Liver (tissue), 3 donors: Measurements from ENCODE around the gene PIEZO2.

Experiments
- CTCF ChIP-seq: fragments of 150-350 bp; IDR thresholded peaks from 2 replicates; pipeline ENCODE4 v1.5.1; 2017; ENCODE audit warnings: improper control_type of control experiment, low read depth, low read length; ENCODE audit not compliant: missing input control
- EGR1 ChIP-seq, 2 donors: IDR thresholded peaks; 2 replicates each; pipeline ENCODE4 v1.6.1; 2016 to 2018; ENCODE audit warnings: antibody characterized with exemption in 2 of 2, low read depth in 2 of 2
- HNF4G ChIP-seq: IDR thresholded peaks from 2 replicates; pipeline ENCODE4 v1.6.1; 2016; ENCODE audit warnings: antibody characterized with exemption
- RAD21 ChIP-seq, 2 donors: IDR thresholded peaks; 2 replicates each; pipeline ENCODE4 v1.6.1; 2016; ENCODE audit warnings: antibody characterized with exemption in 2 of 2, mild to moderate bottlenecking in 2 of 2
- REST ChIP-seq: IDR thresholded peaks from 2 replicates; pipeline ENCODE4 v1.6.1; 2016; ENCODE audit warnings: antibody characterized with exemption, mild to moderate bottlenecking
- TAF1 ChIP-seq: conservative IDR thresholded peaks from 2 replicates; pipeline ENCODE4 v1.6.1; 2016; ENCODE audit warnings: antibody characterized with exemption, mild to moderate bottlenecking
- TF ChIP-seq, protein P1 (sequence below): IDR thresholded peaks from 2 replicates; pipeline ENCODE4 v1.6.1; 2016; ENCODE audit warnings: antibody characterized with exemption
- donor health status: healthy.
- donor health status: healthy.

DNA sequence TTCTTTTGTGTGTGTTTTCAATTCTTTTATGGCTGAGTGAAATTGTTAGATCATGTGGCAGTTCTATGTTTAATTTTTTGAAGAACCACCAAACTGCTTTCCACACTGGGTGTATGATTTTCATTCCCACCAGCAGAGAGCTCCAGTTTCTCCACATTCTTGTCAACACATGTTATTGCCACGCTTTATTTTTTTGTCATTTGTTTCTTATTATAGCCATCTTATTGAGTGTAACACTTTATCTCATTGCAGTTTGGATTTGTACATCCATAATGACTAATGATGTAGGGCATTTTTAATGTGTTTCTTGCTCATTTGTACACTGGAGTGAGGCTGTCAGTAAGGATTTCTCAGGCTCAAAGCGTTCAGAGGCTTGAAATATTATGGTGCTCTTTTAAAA, 184.2 kb downstream of the PIEZO2 start:
- TF ChIP-seq CTCF (no peak), TAF1 (no peak), RAD21 (IDR thresholded peaks at IDR 0.05) (no peak), REST (no peak), EGR1 (IDR thresholded peaks at IDR 0.05; ENCODE audit: low read depth in 2 of 2) (no peak), HNF4G (no peak)
- TF ChIP-seq, protein P1, sequence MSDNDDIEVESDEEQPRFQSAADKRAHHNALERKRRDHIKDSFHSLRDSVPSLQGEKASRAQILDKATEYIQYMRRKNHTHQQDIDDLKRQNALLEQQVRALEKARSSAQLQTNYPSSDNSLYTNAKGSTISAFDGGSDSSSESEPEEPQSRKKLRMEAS = no peak
